Measurements from ENCODE around the gene TMCC1.
"Not testable (repeated sequence)": the region's sequence is repeated elsewhere in the genome, so short reads cannot be mapped to it uniquely, and the experiment has no call there.

TMCC1 gene

GRCh38 chr3:129644836-129645235 lies 248.7 kb downstream of the TMCC1 start:
- no peak for DNase-seq (ENCODE audit: low spot score)

- DNase-seq (ENCODE audit: low spot score) = not testable (repeated sequence)
Measured at GRCh38 chr3:129641567-129642260, 251.8 kb downstream of the TMCC1 start.

DNA sequence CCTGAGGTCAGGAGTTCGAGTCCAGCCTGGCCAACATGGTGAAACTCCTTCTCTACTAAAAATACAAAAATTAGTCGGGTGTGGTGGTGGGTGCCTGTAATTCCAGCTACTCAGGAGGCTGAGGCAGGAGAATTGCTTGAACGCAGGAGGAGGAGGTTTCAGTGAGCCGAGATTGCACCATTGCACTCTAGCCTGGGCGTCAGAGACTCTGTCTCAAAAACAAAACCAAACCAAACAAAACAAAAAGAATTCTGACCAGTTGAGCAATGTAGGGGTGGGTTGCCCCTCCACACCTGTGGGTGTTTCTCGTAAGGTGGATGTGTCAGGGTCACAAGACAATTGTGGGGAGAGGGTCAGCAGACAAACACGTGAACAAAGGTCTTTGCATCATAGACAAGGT lies 252.5 kb downstream of the TMCC1 start:
- not testable (repeated sequence) for DNase-seq (ENCODE audit: low spot score)

GRCh38 chr3:129638481-129638880 lies 255.0 kb downstream of the TMCC1 start:
- DNase-seq (ENCODE audit: low spot score) = no peak

- DNase-seq (ENCODE audit: low spot score) = no peak
Measured at GRCh38 chr3:129636082-129636481, 257.4 kb downstream of the TMCC1 start.

DNA sequence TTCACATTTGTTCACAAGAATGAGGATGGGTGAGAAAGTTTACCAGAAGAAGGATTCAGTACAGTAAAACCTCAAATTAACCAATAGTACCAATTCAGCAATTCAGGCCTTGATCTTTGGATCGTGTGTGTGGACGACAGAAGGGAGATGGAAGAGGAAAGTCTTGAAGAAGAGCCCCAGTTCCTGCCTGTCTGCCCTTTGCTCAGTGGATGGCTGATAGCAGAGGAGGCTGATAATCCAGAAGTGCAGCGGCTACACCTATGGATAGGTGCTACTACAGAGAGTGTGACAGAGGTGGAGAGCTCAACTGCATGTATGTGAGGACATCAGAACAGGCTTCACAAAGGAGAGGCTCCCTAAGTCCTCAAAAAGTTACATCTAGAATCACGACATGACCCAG lies 257.9 kb downstream of the TMCC1 start:
- no peak for DNase-seq (ENCODE audit: low spot score)

GRCh38 chr3:129633751-129634481 lies 259.6 kb downstream of the TMCC1 start:
- no peak for DNase-seq (ENCODE audit: low spot score)

- no peak for DNase-seq (ENCODE audit: low spot score)
Measured at GRCh38 chr3:129632977-129633376, 260.5 kb downstream of the TMCC1 start.

DNA sequence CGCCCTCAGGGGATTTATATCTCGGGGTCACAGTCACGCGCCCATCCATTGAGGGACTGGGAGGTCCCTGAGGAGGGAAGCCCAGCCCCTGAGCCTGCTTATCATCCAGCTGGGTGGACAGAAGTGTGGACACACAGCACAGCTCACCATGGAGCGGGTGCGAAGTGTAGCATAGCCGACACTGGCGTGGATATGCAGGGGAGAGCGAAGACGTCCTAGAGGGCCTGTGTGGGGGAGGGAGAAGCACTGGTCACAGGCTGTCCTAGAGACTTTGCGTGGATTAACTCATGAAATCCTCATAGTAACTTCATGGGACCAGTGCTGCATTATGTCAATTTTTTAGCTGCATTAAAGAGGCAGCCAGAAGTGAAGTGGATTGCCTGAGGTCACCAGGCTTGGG lies 261.0 kb downstream of the TMCC1 start:
- DNase-seq (ENCODE audit: low spot score) = no peak

- DNase-seq (ENCODE audit: low spot score) = no peak
Measured at GRCh38 chr3:129632056-129632455, 261.5 kb downstream of the TMCC1 start.

DNA sequence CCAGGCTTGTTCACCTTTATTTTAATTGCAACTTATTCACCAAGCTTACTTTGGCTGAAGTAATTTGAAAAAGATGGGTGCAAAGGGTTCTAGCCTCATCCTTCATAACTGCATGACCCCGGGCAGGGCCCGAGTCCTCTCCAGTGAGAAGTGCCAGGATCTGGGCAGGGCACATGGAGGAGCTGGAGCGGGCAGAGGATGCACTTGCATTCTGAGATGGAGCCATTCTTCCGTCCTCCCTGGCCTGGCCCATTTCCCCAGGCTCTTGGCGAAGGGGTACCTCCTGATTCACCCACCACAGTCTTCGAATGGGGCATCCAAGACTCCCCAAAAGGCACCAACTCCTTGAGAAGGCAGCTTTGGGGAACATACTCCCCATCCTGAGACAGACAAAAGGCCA lies 264.5 kb downstream of the TMCC1 start:
- DNase-seq (ENCODE audit: low spot score) = no peak

DNA sequence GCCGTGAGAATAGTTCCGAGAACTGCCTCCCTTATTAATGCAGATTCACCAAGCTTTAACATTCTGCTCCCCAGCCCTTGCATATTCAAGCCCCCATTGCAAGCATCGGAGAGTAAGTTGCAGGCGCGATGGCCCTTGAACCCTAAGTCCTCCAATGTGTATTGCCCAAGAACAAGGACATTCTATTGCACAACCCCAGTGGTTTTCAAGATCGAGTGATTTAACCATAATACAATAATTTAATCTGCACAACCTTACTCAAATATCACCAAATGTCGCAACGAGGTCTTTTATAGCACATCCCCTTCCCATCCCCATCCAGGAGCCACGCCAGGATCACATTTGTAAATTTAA lies 265.4 kb downstream of the TMCC1 start:
- DNase-seq (ENCODE audit: low spot score) = no peak

DNA sequence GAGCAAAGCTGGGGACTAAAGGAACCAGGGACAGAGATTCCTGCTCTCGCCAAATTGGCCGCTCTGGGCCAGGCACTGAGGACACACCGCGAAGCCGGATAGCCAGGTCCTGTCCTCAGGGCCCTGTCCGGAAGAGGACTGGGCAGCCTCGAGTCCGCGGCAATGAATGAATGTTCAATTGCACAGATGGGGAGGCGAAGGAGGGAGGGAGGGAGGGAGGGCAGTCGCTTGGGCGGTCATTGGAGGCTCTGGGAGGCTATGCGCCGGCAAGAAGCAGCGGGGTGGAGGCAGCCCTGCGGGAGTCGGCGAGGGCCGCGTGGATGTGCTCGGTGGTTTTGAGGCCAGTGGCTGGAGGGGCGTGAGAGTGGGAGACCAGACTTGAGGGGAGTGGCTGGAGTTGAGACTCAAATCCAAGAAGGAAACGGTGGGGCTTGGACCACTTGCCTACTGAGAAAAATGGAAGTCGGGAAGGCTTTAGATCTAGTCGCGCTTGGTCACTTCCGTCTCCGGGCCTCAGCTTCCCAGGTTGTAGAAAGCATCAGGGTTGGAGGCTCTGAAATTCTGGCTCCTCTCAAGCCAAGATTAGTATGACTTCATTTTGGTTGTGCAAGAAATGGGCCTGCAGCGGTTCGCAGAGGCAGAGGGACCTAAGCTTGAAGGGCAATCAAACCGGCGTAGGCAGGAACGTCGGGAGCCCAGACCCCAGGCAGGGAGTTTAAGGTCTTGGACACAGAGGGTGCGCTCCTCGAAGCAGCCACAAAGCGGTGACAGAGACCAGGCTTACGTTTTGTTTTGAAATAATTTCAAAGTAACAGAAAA lies 266.0 kb downstream of the TMCC1 start:
- peak; percentile 85 for DNase-seq (ENCODE audit: low spot score)

DNA sequence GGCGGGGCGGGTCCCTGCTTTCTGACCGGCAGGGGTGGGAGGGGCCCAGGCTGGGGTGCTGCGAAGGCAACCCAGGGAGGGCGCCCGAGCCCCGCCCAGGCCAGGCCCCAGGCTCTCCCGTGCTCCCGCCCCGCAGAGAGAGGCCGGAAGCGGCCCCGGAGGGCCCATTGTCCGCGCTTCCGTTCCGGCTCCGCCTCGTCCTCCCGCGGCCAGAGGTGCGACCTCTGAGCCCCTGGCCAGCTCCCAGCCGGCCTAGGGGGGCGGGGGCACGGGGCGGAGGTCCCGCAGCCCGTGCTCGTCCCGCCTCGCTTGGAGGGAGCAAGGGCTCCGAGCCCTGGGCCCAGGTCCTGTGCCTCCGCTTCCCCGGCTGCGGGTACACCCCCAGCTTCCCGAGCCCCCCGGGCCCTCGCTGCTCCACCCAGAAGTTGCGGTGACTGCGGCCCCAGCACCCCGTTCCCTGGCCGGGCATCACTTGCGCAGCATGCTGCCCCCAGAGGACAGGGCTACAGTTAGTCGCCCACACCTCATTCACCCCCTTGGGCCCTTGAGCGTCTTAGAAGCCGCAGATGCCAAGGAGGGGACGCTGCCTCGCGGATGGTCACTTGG lies 266.7 kb downstream of the TMCC1 start:
- peak; percentile 93 for DNase-seq (ENCODE audit: low spot score)

DNA sequence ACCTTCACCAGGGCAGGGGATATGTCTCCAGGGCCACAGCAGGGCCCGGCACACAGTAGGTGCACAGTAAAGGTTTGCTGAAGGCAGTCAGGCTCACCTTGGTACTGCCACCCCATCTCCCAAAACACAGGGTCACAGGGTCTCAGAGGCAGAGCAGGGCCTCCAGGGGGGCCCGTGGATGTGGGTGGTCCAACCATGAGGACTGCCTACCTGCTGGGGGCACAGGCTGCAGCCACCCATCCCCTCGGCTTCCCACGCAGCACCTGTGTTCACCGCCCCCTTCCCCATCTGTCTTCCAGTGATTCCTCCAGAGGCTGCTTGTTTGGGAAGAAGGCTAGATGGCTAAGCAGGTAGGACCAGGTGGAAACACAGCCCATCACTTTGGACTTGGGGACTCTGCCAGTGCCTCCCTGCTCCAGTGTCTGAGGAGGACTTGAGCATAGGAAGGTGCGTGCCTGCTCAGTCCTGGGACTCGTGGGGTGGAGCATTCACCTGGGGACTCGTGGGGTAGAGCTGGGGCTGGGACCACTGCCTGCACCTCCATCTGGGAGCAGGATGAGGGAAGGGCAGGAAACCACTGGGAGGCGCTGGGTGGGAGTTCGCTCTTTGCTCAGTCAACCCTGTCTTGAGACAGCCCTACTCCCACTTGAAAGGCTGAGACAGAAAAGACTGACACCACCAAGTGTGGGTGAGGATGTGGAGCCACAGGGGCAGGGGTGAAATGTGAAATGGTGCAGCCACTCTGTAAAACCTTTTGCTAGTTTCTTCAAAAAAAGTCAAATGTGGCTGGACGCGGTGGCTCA lies 268.2 kb downstream of the TMCC1 start:
- peak; percentile 14 for DNase-seq (ENCODE audit: low spot score)

DNA sequence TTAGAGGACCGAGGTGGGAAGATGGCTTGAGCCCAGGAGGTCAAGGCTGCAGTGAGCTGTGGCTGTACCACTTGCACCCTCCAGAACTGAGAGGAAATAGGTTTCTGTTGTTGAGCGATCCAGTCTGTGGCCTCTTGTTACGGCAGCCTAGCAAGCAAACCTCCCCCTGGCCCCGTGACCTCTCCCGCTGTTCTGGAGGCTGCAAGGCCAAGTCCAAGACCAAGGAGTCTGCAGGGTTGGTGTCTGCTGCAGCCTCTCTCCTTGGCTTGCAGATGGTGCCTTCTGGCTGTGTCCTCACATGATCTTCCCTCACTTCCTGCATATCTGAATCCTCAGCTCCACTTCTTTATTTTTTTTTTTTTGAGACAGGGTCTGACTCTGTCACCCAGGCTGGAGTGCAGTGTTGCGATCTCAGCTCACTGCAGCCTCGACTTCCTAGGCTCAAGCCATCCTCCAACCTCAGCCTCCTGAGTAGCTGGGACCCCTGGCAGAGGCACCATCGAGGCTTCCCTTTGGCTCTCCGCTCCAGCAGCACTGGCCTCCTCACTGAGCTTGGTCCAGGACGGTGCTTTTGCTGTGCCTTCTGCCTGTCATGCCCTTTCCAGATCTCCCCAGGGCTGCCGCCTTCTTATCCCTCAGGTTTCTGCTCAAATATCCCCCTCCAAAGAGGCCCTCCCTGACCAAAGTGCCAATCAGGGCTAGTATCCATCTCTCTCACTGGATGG lies 269.0 kb downstream of the TMCC1 start:
- DNase-seq (ENCODE audit: low spot score) = no peak

DNA sequence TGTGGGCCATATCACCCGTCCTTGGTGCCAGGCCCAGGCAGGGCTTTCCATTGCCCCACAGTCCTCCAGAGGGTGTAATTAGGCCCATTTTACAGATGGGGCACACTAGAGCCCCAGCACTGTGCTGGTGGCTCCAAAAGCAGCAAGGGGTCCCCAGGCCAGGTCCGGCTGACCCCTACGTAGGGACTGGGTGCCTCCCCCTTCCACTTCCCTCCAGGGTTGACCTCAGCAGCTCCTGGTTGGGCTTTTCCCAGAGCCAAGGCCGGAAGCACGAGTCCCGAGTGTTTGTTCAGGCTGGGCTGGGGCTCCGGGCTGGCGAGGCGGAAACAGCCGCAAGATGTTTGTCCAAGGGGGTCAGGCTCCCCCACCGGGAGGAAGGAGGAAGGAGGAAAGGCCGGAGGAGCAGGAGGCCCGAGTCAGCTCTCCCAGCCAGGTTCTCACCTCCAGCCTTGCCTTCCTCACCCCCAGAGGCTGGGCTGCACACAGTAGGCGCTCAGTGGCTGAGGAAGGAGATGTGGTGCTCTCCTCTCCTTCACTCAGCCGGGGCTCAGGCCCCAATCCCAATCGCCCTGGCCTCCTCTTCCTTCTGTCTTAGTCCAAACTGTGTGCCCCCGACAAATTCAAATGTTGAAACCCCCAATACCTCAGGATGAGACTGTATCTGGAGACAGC lies 269.9 kb downstream of the TMCC1 start:
- peak; percentile 68 for DNase-seq (ENCODE audit: low spot score)

DNA sequence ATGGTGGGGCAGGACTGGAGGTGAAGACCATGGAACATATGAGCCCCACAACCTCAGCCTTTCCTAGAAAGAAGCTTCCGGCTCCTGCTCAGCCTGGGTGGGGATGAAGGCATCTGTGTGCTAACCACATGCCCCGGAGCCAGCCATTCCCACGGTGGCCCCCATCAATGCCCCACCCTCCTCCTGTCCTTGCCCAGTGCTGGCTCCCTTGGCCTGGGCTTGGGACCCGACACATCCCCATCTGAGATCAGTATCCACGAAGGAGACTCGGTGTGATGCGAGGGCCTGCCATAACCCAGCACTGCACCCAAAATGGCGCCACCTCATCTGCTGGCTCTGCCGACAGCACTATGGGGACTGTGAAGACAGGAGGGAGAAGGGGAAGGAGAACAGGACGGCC lies 270.6 kb downstream of the TMCC1 start:
- DNase-seq (ENCODE audit: low spot score) = no peak

DNA sequence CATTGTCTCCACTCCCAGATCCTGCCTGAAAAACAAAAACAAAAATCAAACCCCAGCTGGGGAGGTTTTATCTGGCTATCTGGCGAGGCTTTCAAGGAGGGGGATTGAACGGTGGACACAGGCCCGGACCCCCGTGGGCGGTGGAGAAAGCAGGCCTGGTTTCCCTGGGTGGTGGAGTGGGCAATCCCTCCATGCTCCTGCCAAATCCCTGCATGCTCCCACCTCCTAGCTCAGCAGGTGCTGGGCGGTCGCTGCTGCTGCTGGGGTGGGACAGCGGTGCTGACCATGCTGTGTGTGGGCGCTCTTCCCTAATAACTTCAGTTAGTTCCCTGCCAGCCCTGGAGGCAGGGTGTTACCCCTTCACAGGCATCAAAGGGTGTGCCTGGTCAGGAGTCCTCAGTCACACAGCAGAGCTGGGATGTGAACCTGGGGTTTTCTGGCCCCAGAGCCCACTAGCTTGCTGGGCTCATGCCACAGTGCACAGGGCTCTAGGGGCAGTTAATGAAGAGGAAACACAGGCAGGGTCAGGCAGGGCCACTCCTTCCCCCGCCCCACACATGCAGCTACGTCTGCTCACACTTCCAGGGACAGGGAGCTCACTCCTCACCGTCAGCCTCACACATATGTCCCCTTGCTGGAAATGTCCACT lies 271.2 kb downstream of the TMCC1 start:
- no peak for DNase-seq (ENCODE audit: low spot score)

Measured in kidney tubule cell (primary cell).